ENCODE data around the gene SLC25A19.

The SLC25A19 gene

DNA sequence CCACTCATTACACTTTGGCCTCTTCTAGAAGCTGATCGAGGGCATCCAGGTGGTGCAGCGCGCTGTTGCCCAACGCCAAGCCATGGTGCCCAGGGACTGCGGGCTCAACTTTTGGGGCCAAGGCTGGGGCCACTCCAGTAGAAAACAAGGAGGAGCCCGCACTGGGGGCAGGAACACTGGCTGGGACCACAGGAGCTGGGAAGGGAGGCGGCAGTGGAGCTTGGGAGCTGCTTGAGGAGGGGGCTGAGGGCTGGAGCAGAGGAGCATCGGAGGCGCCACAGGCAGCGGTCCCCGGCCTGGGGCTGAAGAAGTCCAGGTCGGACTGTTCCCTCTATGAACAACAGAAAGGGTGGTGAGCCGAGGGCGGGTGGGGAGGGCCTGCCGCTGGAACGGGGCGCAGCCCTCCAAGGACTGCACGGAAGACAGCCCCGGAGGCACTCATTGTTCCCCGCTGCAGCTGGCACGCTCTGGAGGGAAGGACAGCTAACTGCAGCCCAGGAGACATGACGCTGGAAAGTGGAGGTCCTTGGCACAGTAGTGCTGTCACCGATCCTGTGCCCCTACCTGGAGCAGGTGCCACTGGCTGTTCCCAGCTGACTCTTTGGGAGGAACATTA lies 49.3 kb downstream of the SLC25A19 start:
- no peak for DNase-seq

DNA sequence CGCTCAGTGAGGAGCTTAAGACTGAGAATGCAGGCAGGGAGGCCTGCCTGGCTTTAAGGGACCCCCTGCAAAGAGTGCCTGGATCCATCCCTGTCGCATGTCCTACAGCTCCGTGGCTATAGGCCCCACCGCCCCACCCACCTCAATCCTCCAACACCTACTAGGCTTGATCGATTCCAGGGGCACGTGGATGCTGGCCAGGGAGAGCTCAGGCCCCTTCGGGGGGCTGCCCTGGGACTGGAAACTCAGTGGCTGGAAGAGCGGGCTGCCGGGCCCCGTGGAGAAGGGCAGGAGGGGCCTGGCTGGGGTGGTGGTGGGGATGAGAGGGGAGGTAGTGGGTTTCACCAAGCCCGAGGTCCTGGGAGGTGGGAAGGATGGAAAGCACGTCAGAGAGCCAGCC lies 50.0 kb downstream of the SLC25A19 start:
- no peak for DNase-seq

DNA sequence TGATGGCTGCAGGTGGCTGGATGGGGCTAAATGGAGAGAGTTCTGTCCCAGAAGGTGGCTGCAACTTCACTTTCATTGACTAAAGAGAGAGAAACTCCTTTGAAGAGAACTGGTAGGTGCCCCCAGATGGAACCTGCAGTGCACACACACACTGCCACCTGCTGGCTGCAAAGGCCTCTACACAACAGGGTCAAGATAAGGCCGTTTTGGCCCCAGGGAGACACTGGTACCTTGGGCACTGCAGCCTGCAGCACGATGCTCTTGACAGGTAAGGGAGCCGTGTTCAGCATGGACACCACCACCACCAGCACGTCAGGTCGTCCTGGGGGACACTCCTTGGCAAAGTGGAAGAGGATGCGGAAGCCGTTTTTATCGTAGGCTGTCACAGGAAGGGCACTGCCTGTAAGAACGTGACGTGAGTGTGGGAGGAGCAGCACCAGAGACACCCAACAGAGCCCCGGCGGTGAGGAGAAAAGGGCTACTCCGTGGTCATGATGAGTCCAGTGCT lies 50.5 kb downstream of the SLC25A19 start:
- DNase-seq = peak; percentile 88

DNA sequence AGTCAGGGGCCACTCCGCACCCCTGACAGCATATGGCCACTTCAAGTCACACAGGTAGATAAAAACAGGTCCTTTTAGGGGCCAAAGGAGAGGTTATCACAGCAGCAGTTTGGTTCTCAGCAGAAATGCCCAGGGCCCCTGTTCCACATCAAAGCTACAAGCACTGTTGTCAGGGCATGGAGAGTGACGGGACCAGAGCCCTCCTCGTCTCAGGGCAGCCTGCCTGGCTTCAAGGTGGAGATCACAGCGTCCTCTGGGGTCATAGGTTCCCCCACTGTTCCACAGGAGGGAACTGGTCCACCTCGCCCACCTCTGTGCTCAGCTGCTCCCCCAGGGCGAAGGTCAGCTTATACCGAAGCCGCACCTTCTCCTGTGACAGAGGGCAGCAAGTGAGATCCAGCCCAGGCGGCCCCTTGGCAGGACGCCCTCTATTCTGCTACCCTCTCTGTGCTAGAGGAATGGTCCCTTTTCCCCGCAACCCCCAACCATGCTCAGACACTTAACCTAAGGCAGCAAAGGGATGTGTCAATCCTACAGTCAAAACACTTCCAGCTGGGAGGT lies 51.1 kb downstream of the SLC25A19 start:
- no peak for DNase-seq

DNA sequence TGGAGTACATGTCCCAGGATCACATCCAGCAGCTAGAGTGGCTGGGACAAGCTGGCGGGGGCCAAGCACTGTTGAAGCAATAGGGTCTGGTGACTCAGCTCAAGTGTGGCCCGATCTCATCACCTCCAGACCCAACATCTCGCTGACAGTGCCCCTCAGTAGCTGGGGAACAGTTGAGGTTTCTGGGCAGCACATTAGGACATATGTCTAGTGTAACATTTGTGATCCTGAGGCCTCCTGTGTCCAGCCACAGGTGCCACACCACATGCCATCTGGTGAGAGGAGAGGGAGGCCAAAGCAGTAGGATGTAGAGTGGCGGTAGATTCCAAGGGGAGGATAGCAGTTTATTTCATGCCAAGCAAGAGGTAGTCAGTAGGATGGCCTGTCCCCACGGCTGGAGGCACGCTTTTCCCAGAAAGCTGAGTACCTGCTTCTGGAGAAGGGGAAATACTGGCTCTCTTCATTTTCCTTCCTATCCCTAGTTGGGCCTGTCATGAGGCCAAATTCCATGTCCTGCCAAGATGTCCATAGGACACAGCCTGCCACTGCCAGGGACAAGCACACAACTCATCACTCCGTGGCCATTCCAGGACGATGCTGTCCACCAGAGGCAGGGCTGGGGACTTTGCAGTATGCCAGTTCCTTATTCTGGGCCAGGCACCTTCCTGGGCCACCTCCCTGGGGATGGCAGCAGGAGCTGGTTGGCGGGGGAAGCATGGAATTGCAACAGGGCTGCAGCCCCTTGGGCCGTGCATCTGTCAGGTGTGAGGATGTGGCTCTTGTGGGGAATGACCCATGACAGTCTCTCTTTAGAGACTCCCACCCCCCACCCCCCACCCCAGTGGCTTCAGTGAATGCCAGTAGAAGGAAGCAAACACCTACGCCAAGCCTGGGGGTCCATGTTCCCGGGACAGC lies 51.9 kb downstream of the SLC25A19 start:
- DNase-seq = no peak

DNA sequence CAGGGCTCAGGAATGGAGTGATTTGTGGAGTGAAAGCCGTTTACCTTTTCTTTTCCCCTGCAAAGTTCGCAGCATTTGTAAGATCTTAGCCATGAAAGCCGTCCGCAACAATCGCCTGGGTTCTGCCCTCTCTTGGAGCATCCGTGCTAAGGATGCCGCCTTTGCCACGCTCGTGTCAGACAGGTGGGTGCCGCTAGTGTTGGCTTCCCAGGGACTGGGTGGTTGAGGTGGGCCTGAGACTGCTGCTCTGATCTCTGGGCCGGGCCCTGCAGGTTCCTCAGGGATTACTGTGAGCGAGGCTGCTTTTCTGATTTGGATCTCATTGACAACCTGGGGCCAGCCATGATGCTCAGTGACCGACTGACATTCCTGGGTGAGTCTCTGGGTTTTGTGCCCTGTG lies 56.4 kb downstream of the SLC25A19 start:
- no peak for DNase-seq

DNA sequence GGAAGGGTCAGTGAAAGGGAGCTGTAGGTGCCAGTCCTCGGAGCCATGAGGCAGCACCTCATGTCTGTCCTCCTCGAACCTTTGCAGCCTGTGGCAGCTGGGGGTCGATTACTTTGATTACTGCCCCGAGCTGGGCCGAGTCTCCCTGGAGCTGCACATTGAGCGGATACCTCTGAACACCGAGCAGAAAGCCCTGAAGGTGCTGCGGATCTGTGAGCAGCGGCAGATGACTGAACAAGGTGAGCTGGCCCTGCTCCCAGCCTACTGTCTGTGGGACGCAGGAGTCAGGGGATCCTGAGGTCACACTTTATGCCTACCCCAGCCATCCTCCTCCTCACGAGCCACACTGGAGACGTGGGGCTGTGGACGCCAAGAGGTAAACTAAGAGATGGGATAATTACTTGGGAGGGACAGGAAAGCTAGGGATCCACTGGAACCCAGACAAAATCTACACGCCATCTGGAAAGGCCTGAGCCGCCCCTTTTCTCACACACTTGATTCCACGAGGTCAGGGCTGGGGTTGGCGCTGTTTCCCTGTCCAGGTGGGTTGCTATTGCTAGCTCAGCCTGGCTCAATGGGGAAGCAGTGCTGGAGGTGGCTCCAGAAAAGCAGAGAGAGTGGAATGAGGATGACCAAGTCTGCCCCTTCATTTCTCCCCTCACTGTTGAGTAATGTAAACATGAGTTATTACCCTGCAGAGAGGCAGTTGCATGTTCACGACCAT lies 57.3 kb downstream of the SLC25A19 start:
- DNase-seq = no peak

DNA sequence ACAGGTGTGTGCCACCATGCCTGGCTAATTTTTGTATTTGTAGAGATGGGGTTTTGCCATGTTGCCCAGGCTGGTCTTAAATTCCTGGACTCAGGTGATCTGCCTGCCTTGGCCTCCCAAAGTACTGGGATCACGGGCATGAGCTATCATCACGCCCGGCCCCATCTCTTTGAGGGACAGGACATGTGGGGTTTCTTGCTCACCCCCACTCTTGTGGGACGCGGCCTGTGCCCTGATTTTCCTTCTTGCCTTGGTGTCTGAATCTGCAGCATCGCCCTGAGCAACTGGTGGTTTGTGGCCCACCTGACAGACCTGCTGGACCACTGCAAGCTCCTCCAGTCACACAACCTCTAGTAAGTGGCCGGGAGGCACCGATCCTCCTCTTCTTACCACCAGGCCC lies 58.2 kb downstream of the SLC25A19 start:
- DNase-seq = no peak

DNA sequence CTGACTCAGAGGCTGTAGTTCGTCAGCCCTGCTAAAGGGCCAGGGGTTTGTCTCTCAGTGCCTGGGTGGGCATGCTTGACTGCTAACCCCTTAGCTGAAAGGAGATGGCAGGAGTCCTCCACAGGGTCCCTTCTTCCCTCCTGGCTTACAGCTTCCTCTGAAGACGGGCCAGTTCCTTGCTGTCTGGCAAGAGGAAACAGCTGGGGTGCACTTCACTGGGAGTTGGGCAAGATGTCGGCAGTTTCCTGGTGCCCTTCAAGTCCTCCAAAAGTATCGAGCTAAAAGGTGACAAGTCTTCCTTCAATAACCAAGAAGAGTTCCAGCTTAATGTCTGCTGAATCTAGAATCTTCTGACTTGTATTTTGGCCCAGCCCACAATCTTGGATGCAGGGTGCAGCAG lies 60.4 kb downstream of the SLC25A19 start:
- peak; percentile 45 for DNase-seq

DNA sequence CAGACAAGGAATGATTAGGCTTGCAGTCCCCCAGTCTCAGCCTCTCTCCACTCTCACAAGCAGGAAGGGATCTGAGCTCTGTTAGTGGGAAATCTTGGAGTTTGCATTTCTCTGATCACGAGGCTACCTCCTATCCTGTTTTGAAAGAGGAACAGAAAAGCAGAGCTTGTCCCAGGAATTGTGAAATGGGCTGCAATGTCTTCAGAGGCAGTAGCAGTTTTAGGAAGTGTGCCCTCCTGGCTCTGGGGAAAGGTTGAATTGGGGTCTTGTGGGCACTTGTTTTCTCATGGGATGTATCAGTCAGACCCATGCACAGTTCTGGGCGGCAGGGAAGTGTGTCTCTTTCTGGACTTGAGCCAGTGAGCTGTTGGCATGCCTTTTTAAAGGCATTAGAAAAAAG lies 60.9 kb downstream of the SLC25A19 start:
- DNase-seq = peak; percentile 45

DNA sequence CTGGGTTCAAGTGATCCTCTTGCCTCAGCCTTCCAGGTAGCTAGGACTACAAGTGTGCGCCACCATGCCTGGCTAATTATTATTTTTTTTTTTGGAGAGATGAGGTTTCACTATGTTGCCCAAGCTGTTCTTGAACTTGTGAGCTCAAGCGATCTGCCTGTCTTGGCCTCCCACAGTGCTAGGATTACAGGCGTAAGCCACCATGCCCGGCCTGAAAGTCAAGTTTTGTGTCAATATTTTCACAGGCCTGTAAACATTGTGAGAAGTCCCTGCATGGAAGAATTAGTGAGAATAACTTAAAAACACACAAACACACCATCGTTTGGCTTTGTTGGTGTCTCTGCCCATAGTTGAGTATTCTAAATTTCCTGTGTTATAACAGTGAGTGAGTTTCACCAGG lies 61.5 kb downstream of the SLC25A19 start:
- no peak for DNase-seq

DNA sequence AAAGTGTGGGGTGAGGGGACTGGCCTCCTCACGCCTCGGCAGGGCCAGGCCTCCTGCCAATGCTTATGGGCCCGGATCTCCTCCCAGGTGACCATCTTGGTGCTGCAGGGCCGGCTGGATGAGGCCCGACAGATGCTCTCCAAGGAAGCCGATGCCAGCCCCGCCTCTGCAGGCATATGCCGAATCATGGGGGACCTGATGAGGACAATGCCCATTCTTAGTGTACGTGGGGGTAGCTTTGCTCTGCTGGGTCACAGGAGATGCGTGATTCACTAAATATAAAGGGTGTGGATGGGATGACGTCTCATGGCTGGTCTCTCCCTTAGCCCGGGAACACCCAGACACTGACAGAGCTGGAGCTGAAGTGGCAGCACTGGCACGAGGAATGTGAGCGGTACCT lies 64.2 kb downstream of the SLC25A19 start:
- no peak for DNase-seq

Data from islet precursor cell (in vitro differentiated cells).